Tongue (tissue), 2 donors: ENCODE measurements around the gene EFCAB6. TPM values are rescaled to one million over a fixed set of nuclear protein-coding genes. Genes with fewer than 3 reads are reported as not detected.
A peak's percentile ranks its signal among the peaks of the same experiment; 100 is the strongest.

Experiments used
- DNase-seq: peaks from one replicate; pipeline ENCODE4 v3.0.0-alpha.2; 2015
- total RNA-seq: library from RNA; depleted of rRNA; stranded (reverse); fragments of >200 nt; gene quantifications from one replicate; pipeline ENCODE4 v1.2.3, GENCODE V29; 2014

Gene EFCAB6
- total RNA-seq, 1 donor from 2014 or later, result 4.7 TPM

DNA sequence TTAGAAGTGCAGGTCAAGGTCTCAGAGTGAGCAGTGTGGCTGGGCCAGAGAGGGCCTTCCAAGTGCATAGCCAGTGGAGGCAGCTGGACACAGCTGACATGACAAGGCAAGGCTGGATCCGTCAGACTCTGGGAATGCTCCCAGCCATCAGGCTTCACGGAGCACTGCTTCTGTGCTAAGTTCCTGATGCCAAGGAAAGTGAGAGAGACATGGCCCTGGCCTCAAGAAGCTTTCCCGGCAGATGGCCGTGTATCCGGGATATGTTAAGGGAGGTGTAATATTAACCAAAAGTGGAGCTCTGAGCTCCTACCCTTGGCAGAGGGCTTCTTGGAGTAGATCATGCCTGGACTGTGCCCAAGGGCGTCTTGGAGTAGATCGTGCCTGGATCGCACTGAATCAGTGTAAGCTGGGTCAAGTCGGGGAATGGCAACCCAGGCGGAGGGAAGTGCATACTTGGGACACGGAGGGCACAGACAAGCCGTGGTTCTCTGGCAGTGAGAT is 7.4 kb upstream of the EFCAB6 start:
- DNase-seq, result no peak

- no peak for DNase-seq
Observed at GRCh38 chr22:43818981-43819380, 6.9 kb upstream of the EFCAB6 start.

GRCh38 chr22:43817402-43817801 is 5.3 kb upstream of the EFCAB6 start:
- no peak for DNase-seq

DNA sequence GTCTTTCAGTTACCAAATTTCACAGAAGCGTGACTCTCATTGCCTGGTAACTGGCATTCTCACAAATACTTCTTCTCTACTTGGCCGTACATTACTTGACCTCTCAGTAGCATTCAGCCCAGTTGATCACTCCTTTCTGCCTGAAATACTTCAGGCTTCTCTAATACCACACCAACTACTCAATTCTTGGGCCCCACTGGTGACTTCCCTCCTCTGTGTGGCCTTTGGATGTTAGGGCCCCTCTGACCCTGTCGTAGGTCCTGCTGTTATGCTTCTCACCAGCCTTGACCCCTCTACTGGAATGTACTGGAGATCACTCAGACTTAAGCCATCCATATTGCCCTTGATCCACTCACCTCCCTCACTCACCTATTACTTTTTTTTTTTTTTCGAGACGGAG is 2.2 kb upstream of the EFCAB6 start:
- DNase-seq, result no peak

- DNase-seq, result no peak
Observed at GRCh38 chr22:43812890-43813289, 785 bp upstream of the EFCAB6 start.

DNA sequence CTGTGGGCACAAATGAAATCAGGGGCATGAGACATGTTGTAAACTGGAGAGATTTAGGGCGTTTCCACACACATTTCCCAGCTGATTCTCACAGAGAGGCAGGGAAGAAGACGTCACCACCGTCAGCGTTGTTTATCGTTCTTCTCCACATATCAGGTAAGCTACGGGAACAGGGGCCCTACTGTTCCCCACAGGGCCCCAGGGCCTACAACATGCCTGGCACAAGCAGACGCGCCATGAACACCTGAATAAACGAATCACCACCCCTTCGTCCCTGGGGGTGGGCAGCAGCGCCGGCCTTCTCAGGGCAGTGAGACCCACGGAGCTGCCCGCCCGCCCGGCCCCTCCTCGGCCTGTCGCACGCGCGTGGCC is 342 bp downstream of the EFCAB6 start:
- peak; percentile 50 for DNase-seq

GRCh38 chr22:43802897-43803495 is 9.1 kb downstream of the EFCAB6 start:
- no peak for DNase-seq

- DNase-seq, result no peak
Observed at GRCh38 chr22:43800970-43801369, 11.1 kb downstream of the EFCAB6 start.

DNA sequence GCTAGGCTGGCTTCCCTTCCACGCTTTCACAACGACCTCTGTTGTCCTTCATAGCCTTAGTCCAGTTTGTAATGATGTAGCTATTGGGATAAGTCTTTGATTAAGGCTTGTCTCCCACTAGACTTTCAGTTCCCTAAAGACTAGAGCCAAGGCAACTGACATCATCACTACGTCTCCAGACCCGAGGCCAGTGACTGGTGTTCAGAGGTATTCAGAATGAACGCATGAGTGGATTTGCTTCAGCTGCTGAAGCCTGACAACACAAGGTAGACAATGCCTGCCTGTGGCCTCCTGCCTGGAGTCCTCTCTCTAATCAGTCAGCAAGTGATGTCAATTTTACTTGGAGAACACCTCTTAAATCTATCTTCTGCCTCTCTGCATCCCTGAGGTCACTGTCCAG is 13.6 kb downstream of the EFCAB6 start:
- no peak for DNase-seq

DNA sequence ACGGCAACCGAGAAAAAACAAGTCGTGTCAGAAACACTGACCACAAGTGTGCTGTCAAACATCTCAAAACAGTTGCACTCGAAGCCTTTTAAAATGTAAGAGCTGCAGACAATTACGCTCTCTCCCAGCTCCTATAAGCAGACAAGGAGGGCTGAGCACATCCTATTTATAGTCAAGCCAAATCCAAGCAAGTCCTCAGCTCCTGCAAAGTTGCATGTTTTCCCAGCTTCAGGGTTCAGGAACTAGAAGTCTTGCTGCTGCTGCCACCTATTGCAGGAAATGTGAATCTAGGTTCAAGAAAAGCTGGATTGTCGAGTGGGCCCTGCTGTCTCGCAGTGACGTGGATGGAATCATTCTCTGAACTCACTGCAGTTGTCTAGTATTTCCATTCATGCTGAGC is 15.5 kb downstream of the EFCAB6 start:
- peak; percentile 79 for DNase-seq

- DNase-seq, result no peak
Observed at GRCh38 chr22:43795320-43795719, 16.8 kb downstream of the EFCAB6 start.

DNA sequence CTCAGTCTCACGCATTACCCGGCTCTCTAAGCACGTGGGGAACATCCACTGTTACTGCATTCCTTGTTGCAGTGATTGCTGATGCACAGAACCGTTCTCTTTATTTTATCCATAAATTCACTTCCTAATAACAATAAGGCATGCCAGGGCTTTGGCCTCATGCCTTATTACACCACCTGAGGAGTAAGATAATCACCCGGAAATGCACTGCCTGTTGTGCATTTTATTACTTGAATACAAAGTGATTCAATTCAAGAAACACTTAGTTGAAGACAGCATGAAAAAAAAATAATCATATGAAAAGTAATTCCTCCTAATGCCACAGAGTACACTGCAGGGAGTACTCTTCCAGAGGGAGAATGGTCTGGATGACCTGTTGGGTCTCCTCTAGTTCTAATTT is 19.2 kb downstream of the EFCAB6 start:
- no peak for DNase-seq

DNA sequence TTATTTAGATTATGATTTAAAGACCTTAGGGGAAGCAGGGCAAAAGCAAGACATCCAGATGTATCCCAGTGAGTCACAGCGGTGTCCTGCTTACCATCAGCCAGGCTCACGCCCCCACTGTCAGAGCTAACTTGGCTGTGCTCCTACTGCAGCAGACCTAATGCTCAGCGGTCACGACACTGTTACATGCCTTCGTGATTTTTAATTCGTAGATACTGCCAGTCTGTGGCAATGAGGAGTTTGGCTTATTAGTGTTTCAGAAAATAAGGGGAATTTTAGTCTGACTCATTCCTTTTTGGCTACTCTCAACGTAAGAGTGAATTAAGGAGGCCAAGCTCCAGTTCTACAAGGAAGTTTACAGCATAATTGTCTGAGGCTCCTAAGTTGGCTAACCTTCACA is 22.7 kb downstream of the EFCAB6 start:
- peak; percentile 10 for DNase-seq

DNA sequence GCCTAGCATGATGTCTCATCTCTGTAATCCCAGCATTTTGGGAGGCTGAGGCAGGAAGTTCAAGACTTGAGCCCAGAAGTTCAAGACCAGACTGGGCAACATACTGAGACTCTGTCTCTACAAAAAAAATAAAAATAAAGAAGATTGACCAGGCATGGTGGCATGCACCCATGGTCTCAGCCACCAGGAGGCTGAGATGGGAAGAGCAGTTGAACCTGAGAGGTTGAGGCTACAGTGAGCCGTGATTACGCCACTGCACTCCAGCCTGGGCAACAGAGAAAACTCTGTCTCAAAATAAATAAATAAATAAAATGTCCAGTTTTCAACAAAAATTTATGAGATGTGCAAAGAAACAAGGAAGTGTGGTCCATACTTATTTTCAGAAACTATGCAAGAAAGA is 28.3 kb downstream of the EFCAB6 start:
- DNase-seq, result no peak

DNA sequence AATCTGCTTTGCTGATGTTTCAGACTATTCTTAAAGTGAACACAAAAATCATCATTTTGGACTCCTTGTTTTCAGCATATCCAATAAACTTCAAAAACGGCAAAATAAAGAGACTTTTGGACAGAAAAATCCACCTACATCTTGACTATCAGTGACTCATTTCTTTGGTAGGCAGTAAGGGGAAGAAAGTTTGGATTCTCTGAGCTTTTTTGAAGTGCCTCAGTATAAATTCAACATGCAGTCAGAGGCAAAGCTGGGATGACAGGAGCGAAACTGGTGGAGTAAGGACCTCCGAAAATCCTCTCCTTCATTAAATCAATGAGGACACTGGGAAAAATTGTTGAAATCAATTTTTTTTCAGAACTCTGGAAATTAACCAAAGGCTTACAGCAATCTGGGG is 29.7 kb downstream of the EFCAB6 start:
- no peak for DNase-seq

DNA sequence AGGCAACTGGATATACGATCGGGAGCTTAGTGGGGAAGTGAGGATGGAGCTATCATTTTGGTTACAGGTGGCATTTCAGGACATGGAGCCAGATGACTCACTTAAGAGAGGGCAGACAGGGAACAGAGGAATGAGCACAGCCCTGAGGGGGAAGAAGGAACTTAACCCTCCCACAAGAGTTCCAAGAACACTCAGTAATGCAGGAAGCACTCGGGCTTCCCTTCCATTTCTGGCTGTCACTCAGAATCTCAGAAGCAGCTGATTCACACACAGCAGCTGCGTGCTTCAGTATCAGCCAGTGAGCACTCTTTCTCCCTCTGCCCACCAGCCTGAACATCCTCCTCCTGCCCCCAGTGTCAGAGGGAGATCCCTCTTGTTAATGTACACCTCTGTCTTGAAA is 34.8 kb downstream of the EFCAB6 start:
- DNase-seq, result peak; percentile 73

DNA sequence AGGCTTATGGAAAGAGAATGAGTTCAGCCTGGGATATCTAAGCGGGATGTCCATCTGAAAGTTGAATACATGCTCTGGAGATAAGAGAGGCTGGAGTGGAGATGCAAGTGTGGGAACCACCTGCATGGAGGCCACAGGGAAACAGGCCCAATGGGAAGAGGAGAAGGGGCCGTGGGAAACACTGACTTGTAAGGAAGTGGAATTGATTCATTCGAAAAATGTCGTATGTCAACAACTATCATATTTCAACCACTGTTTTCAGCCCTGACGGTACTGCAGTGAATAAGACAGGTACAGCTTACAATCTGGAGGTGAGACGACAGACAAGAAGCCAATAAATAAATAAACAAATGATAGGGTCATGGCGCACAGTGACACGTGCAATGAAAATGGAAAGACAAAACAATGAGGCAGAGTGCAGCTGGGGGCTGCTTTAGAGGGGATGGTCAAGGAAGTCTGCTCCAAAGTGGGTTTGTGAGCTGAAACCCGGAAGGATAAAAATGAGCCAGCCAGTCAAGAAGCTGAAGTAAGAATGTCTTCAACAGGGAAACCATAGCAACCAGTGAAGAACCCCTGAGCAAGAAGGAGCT is 35.9 kb downstream of the EFCAB6 start:
- DNase-seq, result no peak

DNA sequence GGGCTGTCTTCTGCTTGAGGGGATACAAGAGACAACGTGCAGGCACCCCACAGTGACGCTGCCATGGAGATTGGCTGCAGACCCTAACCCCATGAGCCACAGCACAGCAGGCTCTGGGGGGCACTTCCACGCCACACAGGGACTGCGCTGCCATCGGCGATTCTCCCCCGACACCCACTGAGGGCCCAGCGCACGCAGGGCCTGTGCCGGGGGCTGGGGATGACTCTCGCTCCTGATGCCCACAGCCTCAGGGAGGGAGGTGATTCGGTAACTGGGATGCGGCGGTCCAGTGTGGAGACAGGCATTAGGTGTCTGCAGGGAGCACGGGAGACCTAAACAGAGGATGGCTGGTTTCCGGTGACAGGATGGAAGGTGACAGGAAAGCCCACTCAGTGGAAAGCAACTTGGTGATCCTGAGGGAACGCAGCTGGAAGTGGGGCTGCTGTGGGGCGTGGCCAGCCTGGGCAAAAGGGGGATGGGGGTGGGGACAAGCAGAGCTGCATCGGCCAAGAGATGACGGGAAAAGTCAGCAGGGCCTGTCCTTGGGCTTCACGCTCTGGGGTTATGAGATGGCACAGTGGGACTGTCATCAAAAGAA is 37.7 kb downstream of the EFCAB6 start:
- no peak for DNase-seq

- DNase-seq, result peak; percentile 5
Observed at GRCh38 chr22:43772831-43773230, 39.3 kb downstream of the EFCAB6 start.

GRCh38 chr22:43755452-43755851 is 56.7 kb downstream of the EFCAB6 start:
- no peak for DNase-seq

DNA sequence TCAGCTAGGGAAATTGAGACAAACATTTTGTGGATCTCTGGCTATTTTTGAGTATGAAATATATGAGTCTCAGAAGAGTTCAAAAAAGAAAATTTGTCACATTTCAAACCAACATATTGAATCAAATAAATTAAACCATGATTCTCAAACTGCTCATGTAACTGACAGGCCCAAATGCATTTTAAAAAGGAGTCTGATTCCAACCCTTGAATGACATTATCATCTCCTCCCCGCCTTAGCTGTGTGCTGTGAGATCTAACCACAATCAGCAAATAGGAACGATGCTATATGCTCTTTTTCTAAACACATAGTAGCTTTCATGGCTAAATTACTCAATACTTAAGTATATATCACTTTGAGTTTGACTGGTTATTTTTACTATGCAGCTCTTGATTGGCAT is 57.1 kb downstream of the EFCAB6 start:
- DNase-seq, result no peak

GRCh38 chr22:43754176-43754575 is 57.9 kb downstream of the EFCAB6 start:
- DNase-seq, result no peak

DNA sequence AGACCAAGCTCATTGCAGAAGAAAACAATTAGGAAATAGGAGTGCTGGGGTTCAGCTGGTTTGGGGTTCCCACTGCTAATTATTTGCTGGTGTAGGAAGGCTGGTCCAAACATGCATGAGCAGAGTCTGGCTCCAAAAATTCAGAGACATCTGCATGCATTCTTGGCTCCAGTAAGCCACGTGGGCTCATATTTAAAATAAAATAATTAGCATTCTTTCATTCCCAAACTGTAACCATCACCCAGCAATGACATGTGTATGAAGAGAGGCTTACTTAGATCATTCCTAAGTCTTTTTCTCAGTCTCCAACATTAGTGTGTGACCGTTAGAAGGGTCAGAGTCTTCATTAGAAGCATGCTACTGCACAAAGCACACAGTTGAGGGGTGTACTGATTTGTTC is 58.4 kb downstream of the EFCAB6 start:
- DNase-seq, result no peak

- peak; percentile 20 for DNase-seq
Observed at GRCh38 chr22:43750751-43751150, 61.4 kb downstream of the EFCAB6 start.
